ENCODE results near the gene AWAT2.
"Not testable (repeated sequence)": the region's sequence is repeated elsewhere in the genome, so short reads cannot be mapped to it uniquely, and the experiment has no call there.

Gene AWAT2

DNA sequence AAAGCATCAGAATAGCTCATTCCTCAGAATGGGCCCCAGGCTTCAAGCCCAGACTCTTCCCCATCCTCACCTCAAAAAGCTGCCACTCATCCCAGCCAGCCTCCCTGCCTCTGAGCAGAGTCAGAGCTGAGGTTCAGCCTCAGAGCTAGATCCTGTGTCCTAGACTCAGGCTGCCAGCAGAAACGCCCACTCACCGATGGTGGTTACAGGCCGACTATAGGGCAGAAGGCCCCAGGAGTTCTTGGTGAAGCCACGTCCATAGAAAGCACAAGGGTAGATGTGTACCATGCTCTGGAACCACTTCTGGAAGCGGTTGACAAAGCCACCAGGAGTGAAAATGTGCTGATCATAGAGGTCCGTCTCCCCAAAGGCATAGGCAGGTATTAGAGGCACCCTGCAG, 7.7 kb downstream of the AWAT2 start:
- DNase-seq, result no peak

- no peak for DNase-seq
Observed at GRCh38 chrX:70039758-70040157, 10.0 kb downstream of the AWAT2 start.

DNA sequence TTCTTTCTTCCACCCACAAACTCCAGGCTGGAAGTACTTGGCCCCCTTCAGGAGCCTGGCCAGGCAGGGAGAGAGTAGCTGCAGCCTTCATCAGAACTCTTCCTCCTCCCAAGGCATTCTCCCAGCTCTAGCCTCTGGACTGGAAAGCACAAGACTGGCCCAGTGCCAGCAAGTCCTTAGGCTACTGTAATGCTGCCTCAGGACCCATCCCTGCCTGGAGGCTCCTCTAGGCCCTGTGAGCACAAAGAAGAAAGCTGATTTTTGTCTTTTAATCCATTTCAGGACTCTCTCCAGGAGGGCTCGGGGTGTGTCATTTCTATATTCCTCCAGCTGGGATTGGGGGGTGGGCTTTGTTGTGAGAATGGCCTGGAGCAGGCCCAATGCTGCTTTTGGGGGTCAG, 10.8 kb downstream of the AWAT2 start:
- no peak for DNase-seq

DNA sequence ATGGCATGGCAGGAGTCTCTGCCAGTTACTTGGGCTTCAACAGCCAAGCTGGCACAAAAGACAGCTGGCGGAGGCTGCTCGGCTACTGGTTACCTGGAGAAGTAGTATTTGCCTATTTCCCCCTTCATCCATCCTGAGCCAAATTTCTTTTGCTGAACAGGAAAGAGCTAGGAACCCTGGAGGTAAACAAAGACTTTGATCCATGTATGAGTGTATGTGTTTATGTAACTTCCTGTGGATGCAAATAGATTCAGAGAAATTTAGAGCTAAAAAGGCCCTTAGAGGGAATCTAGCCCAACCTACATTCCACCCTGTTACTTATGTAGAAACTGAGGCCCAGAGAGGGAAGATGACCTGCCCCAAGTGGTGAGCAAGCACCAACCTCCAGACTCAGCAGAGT, 11.2 kb downstream of the AWAT2 start:
- no peak for DNase-seq

DNA sequence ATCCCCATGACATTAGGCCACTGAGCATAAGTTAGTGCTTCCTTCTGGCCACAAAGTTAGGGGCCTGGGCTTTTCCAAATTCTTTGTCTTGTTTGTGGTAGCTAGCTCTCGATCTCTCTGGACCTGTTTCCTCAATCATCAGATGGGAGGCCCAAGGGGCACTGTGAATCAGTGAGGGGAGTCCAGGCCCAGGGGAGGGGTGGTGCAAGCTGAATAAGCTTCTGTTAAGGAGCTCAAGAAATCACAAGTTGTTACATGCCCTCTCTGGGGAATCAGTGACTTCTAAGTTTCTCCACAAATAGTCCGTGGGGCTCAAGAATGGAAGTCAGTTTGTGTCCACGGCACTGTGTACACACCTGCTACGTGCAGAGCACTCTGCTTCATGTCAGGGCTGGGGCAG, 15.1 kb downstream of the AWAT2 start:
- DNase-seq, result no peak

GRCh38 chrX:70033348-70034051, 16.2 kb downstream of the AWAT2 start:
- peak; percentile 42 for DNase-seq

- no peak for DNase-seq
Observed at GRCh38 chrX:70032792-70033191, 16.9 kb downstream of the AWAT2 start.

GRCh38 chrX:70030301-70030767, 19.4 kb downstream of the AWAT2 start:
- peak; percentile 61 for DNase-seq

GRCh38 chrX:70029863-70030262, 19.9 kb downstream of the AWAT2 start:
- DNase-seq, result no peak

- DNase-seq, result no peak
Observed at GRCh38 chrX:70026851-70027200, 22.9 kb downstream of the AWAT2 start.

GRCh38 chrX:70026112-70026850, 23.5 kb downstream of the AWAT2 start:
- no peak for DNase-seq

DNA sequence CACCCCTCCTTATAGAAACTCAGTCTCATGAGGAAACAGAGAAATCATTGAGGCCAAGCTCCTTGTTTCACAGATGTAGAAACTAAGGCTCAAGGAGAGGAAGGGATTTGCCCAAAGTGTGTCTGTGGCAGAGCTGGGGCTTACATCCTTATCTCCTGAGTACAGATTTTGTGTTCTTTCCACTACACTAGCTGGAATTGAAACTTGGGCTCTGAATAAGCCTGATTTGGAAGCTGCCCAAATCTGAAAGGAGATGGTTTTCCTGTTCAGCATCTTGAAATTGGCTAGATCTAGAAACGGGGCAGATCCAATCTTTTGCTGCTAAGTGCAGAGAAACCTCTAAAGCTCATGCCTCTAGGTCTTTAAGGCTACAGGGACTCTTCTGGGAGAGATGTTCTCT, 24.3 kb downstream of the AWAT2 start:
- DNase-seq, result no peak

GRCh38 chrX:70022616-70023015, 27.1 kb downstream of the AWAT2 start:
- DNase-seq, result no peak

DNA sequence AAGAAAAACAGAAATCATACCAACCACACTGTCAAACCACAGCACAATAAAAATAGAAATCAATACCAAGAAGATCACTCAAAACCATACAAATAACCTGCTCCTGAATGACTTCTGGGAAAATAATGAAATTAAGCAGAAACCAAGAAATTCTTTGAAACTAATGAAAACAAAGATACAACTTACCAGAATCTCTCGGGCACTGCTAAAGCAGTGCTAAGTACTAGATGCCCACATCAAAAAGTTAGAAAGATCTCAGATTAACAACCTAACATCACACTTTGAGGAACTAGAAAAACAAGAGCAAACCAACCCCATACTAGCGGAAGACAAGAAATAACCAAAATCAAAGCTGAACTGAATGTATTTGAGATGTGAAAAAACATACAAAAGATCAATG, 33.2 kb downstream of the AWAT2 start:
- no peak for DNase-seq

GRCh38 chrX:70013466-70014381, 36.0 kb downstream of the AWAT2 start:
- DNase-seq, result no peak

- no peak for DNase-seq
Observed at GRCh38 chrX:70012756-70013155, 37.0 kb downstream of the AWAT2 start.

- DNase-seq, result no peak
Observed at GRCh38 chrX:70009970-70010369, 39.8 kb downstream of the AWAT2 start.

- no peak for DNase-seq
Observed at GRCh38 chrX:70009049-70009448, 40.7 kb downstream of the AWAT2 start.

DNA sequence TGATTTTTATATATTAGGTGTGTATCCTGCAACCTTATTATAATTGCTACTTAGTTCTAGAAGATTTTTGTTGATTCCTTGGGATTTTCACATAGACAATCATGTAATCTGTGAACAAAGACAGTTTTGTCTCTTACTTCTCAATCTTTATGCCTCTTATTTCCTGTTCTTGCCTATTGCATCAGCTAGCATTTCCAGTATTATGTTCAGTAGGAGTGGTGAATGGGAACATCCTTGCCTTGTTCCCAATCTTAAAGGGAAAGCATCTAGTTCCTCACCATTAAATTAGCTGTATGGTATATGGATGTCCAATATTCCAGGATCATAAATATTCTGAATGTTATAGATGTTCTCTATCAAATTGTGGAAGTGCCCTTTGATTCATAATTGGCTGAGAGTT, 41.8 kb downstream of the AWAT2 start:
- no peak for DNase-seq

DNA sequence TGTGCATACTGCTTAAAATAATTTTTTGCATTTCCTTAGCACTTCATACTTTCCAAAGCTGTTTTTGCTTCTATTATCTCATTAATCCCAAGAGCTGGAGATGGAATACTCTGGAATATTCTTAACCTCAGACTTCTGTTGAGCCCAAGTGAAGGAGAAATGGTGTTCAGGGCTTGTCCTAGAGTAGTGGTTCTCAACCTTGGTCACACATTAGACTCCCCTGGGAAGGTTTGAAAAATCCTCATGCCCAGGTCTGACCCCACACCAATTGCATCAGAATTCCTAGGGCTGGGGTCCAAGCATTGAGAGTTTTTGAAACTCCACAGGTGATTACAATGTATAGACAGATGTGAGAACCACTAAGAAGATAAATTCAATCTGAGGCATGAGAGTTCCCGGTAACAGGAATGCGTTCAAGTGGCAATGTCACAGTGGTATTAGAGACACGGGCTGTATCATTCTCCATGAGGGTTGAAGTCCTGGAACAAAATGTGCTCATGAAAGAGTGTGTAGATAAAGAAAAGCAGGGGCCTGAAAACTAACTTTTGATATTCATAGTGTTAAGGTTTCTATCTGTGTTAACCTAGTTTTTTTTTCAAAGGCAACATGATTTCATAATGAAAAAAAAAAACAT, 47.9 kb downstream of the AWAT2 start:
- DNase-seq, result no peak

- DNase-seq, result no peak
Observed at GRCh38 chrX:70001269-70001668, 48.5 kb downstream of the AWAT2 start.

DNA sequence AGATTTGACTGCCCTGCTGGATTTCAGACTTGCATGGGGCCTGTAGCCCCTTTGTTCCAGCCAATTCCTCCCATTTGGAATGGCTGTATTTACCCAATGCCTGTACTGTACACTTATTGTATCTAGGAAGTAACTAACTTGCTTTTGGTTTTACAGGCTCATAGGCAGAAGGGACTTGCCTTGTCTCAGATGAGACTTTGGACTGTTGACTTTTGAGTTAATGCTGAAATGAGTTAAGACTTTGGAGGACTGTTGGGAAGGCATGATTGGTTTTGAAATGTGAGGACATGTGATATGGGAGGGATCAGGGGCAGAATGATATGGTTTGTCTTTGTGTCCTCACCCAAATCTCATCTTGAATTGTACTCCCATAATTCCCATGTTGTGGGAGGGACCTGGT, 51.4 kb downstream of the AWAT2 start:
- DNase-seq, result not testable (repeated sequence)

- DNase-seq, result no peak
Observed at GRCh38 chrX:69996113-69996468, 53.6 kb downstream of the AWAT2 start.

Data from hematopoietic multipotent progenitor cell treated with erythropoietin and hydrocortisone succinate and interleukin-3 and kit ligand, for 8 days (in vitro differentiated cells).